ENCODE data around the gene THPO.

GRCh38 chr3:184351511-184352148 lies 26.4 kb downstream of the THPO start:
- TF ChIP-seq TAF1 (IDR thresholded peaks at IDR 0.05; ENCODE audit: low read depth): no peak
- no peak for TF ChIP-seq EP300 (IDR thresholded peaks at IDR 0.05; ENCODE audit: borderline replicate concordance)
- TF ChIP-seq CEBPB (IDR thresholded peaks at IDR 0.05): no peak
- TF ChIP-seq REST (IDR thresholded peaks at IDR 0.05; ENCODE audit: low read depth): no peak
- TF ChIP-seq MAX (IDR thresholded peaks at IDR 0.05): no peak
- no peak for TF ChIP-seq YY1 (IDR thresholded peaks at IDR 0.05; ENCODE audit: low read depth)
- no peak for TF ChIP-seq ZBTB7A (IDR thresholded peaks at IDR 0.05; ENCODE audit: low read depth)
- no peak for TF ChIP-seq TEAD4 (IDR thresholded peaks at IDR 0.05)
